Measurements from ENCODE around the gene SDK1. TPM values are rescaled to one million over a fixed set of nuclear protein-coding genes. Genes with fewer than 3 reads are reported as not detected.

SDK1 gene
- polyA plus RNA-seq, 2 donors = 0.33 to 0.47 TPM

GRCh38 chr7:4124556-4125477 is 823.8 kb downstream of the SDK1 start:
- no peak overlapping the region for H3K4me3 ChIP-seq (ENCODE audit: low read depth in 1 of 2, low read length in 2 of 2)
- 93% methylated on average over 5 of the region's 5 CpGs for WGBS, 2 donors
- no peaks in the 10 kb centered on the region for H3K27me3 ChIP-seq (ENCODE audit: control insufficient read depth in 1 of 2, insufficient read depth in 2 of 2, low read length in 2 of 2)
- H3K36me3 ChIP-seq (ENCODE audit: control insufficient read depth in 2 of 2, insufficient read depth in 2 of 2, low read length in 1 of 2) = no peaks in the 10 kb centered on the region
- H3K9me3 ChIP-seq (ENCODE audit: control insufficient read depth in 2 of 2, insufficient read depth in 1 of 2, low read depth in 1 of 2, low read length in 1 of 2) = peaks cover 0 to 2% of the 10 kb centered on the region in 2 donors
- H3K4me1 ChIP-seq (ENCODE audit: control insufficient read depth in 2 of 2, insufficient read depth in 2 of 2, low read length in 1 of 2) = no peaks in the 10 kb centered on the region
- H3K27ac ChIP-seq (ENCODE audit: low read depth in 2 of 2, low read length in 1 of 2) = no peak overlapping the region

DNA sequence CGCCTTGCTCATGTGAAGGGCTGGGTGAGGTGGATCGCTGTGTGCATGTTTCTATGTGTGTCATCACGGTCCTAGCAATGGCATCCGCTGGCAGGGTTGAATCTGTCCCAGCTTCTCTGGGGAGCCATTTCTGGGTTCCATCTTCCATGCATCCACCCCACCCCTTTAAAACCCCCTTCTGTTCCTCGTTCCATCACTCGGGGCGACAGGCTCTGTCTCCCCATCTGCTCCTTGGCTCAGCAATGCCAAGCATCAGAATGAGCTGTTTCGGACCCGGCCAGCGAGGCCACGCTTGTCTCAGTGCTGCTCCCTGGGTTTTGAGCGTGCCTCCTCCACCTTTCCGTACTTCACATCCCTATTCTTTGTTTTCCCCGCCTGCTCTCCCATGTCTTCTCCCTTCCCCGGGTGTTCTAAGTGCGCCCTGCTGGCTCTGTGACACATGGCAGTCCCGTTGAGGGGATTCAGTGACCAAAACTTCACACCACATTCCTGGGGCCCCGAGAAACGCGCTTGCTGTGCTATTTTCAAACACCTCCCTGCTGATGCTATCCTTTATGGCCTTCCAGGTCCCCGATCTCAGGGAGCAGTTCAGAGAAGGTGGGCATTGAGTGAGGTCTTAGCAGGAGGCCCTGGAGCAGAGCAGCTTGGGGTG is 827.0 kb downstream of the SDK1 start:
- Histone ChIP-seq H3K27me3 (ENCODE audit: control insufficient read depth in 1 of 2, insufficient read depth in 2 of 2, low read length in 2 of 2) (no peaks in the 10 kb centered on the region), H3K9me3 (ENCODE audit: control insufficient read depth in 2 of 2, insufficient read depth in 1 of 2, low read depth in 1 of 2, low read length in 1 of 2) (no peaks in the 10 kb centered on the region), H3K27ac (ENCODE audit: low read depth in 2 of 2, low read length in 1 of 2) (no peak overlapping the region), H3K4me1 (ENCODE audit: control insufficient read depth in 2 of 2, insufficient read depth in 2 of 2, low read length in 1 of 2) (no peaks in the 10 kb centered on the region), H3K4me3 (ENCODE audit: low read depth in 1 of 2, low read length in 2 of 2) (no peak overlapping the region), H3K36me3 (ENCODE audit: control insufficient read depth in 2 of 2, insufficient read depth in 2 of 2, low read length in 1 of 2) (no peaks in the 10 kb centered on the region)
- WGBS, 2 donors = 92 to 93% methylated on average over 21 of the region's 21 CpGs

- no peaks in the 10 kb centered on the region for H3K4me1 ChIP-seq (ENCODE audit: control insufficient read depth in 2 of 2, insufficient read depth in 2 of 2, low read length in 1 of 2)
- no peak overlapping the region for H3K27ac ChIP-seq (ENCODE audit: low read depth in 2 of 2, low read length in 1 of 2)
- no peaks in the 10 kb centered on the region for H3K9me3 ChIP-seq (ENCODE audit: control insufficient read depth in 2 of 2, insufficient read depth in 1 of 2, low read depth in 1 of 2, low read length in 1 of 2)
- H3K4me3 ChIP-seq (ENCODE audit: low read depth in 1 of 2, low read length in 2 of 2) = no peak overlapping the region
- 89 to 90% methylated on average over 29 of the region's 29 CpGs for WGBS, 2 donors
- no peaks in the 10 kb centered on the region for H3K27me3 ChIP-seq (ENCODE audit: control insufficient read depth in 1 of 2, insufficient read depth in 2 of 2, low read length in 2 of 2)
- H3K36me3 ChIP-seq (ENCODE audit: control insufficient read depth in 2 of 2, insufficient read depth in 2 of 2, low read length in 1 of 2) = peaks cover 0 to under 1% of the 10 kb centered on the region in 2 donors
Measured at GRCh38 chr7:4129481-4130122, 828.5 kb downstream of the SDK1 start.

- H3K27ac ChIP-seq (ENCODE audit: low read depth in 2 of 2, low read length in 1 of 2) = no peak overlapping the region
- H3K4me3 ChIP-seq (ENCODE audit: low read depth in 1 of 2, low read length in 2 of 2) = no peak overlapping the region
- H3K27me3 ChIP-seq (ENCODE audit: control insufficient read depth in 1 of 2, insufficient read depth in 2 of 2, low read length in 2 of 2) = no peaks in the 10 kb centered on the region
- WGBS, 2 donors = 88 to 90% methylated on average over 7 of the region's 7 CpGs
- H3K9me3 ChIP-seq (ENCODE audit: control insufficient read depth in 2 of 2, insufficient read depth in 1 of 2, low read depth in 1 of 2, low read length in 1 of 2) = no peaks in the 10 kb centered on the region
- peaks cover 0 to 2% of the 10 kb centered on the region in 2 donors for H3K36me3 ChIP-seq (ENCODE audit: control insufficient read depth in 2 of 2, insufficient read depth in 2 of 2, low read length in 1 of 2)
- no peaks in the 10 kb centered on the region for H3K4me1 ChIP-seq (ENCODE audit: control insufficient read depth in 2 of 2, insufficient read depth in 2 of 2, low read length in 1 of 2)
Measured at GRCh38 chr7:4131063-4131462, 830.0 kb downstream of the SDK1 start.

DNA sequence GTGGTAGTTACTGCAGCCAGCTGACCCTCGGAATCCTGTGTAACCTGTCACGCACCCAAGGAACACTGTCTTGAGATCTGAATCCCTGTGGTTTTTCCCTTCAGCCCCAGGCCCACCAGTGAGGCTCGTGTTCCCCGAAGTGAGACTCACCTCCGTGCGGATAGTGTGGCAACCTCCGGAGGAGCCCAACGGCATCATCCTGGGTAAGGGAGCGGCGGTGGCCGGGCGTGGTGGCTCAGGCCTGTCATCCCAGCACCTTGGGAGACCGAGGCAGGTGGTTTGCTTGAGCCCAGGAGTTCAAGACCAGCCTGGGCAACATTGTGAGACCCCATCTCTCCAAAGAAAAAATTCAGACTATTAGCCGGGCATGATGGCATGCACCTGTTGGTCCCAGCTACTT is 831.2 kb downstream of the SDK1 start:
- Histone ChIP-seq H3K9me3 (ENCODE audit: control insufficient read depth in 2 of 2, insufficient read depth in 1 of 2, low read depth in 1 of 2, low read length in 1 of 2) (no peaks in the 10 kb centered on the region), H3K4me3 (ENCODE audit: low read depth in 1 of 2, low read length in 2 of 2) (no peak overlapping the region), H3K27me3 (ENCODE audit: control insufficient read depth in 1 of 2, insufficient read depth in 2 of 2, low read length in 2 of 2) (no peaks in the 10 kb centered on the region), H3K36me3 (ENCODE audit: control insufficient read depth in 2 of 2, insufficient read depth in 2 of 2, low read length in 1 of 2) (peaks cover 0 to 2% of the 10 kb centered on the region in 2 donors), H3K4me1 (ENCODE audit: control insufficient read depth in 2 of 2, insufficient read depth in 2 of 2, low read length in 1 of 2) (no peaks in the 10 kb centered on the region), H3K27ac (ENCODE audit: low read depth in 2 of 2, low read length in 1 of 2) (no peak overlapping the region)
- 91 to 94% methylated on average over 14 of the region's 14 CpGs for WGBS, 2 donors

GRCh38 chr7:4133491-4134044 is 832.5 kb downstream of the SDK1 start:
- no peak overlapping the region for H3K4me3 ChIP-seq (ENCODE audit: low read depth in 1 of 2, low read length in 2 of 2)
- no peaks in the 10 kb centered on the region for H3K27me3 ChIP-seq (ENCODE audit: control insufficient read depth in 1 of 2, insufficient read depth in 2 of 2, low read length in 2 of 2)
- H3K4me1 ChIP-seq (ENCODE audit: control insufficient read depth in 2 of 2, insufficient read depth in 2 of 2, low read length in 1 of 2) = no peaks in the 10 kb centered on the region
- 79 to 83% methylated on average over 8 of the region's 8 CpGs for WGBS, 2 donors
- H3K36me3 ChIP-seq (ENCODE audit: control insufficient read depth in 2 of 2, insufficient read depth in 2 of 2, low read length in 1 of 2) = peaks cover 0 to 2% of the 10 kb centered on the region in 2 donors
- no peak overlapping the region for H3K27ac ChIP-seq (ENCODE audit: low read depth in 2 of 2, low read length in 1 of 2)
- H3K9me3 ChIP-seq (ENCODE audit: control insufficient read depth in 2 of 2, insufficient read depth in 1 of 2, low read depth in 1 of 2, low read length in 1 of 2) = no peaks in the 10 kb centered on the region

DNA sequence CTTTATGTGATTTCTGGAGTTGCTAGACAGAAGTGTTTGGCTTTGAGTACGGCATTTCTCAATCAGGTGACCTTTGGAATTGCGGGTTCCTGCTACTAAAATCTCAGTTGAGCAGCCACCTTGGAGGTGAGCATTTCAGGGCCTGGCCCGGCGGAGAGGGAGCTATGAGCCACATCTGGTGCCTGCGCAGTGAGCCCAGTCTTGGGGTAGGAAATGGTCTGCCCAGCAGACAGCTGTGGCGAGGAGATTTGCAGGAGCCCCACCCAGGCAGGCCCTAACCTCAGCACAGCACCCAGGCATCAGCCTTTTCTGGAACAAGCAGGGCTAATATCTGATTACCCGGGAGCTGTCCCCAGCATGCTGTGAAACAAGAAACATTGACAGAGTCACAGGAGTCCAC is 833.2 kb downstream of the SDK1 start:
- peaks cover 0 to 2% of the 10 kb centered on the region in 2 donors for H3K36me3 ChIP-seq (ENCODE audit: control insufficient read depth in 2 of 2, insufficient read depth in 2 of 2, low read length in 1 of 2)
- no peaks in the 10 kb centered on the region for H3K27me3 ChIP-seq (ENCODE audit: control insufficient read depth in 1 of 2, insufficient read depth in 2 of 2, low read length in 2 of 2)
- no peak overlapping the region for H3K4me3 ChIP-seq (ENCODE audit: low read depth in 1 of 2, low read length in 2 of 2)
- no peak overlapping the region for H3K27ac ChIP-seq (ENCODE audit: low read depth in 2 of 2, low read length in 1 of 2)
- WGBS, 2 donors = 62 to 94% methylated on average over 7 of the region's 7 CpGs
- no peaks in the 10 kb centered on the region for H3K4me1 ChIP-seq (ENCODE audit: control insufficient read depth in 2 of 2, insufficient read depth in 2 of 2, low read length in 1 of 2)
- H3K9me3 ChIP-seq (ENCODE audit: control insufficient read depth in 2 of 2, insufficient read depth in 1 of 2, low read depth in 1 of 2, low read length in 1 of 2) = no peaks in the 10 kb centered on the region

DNA sequence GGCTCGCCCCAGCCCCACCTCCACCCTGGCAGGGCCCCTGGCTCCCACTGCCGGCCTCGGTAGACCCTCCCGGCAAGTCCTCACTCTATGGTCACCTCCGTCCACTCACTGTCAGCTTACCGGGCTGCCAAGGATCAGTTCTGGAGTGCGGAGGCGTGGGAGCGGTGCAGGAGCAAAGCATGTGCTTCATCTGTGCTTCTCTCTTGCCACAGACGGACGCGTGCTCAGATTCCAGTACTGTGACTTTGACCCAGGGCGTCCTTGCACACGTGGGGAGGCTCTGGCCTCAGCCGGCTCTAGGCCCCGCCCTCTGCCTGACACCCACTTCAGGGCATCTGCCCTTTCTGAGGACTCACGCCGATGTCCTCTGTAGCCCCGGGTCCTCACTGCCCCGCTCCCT is 833.6 kb downstream of the SDK1 start:
- H3K27ac ChIP-seq (ENCODE audit: low read depth in 2 of 2, low read length in 1 of 2) = no peak overlapping the region
- WGBS, 2 donors = 74 to 90% methylated on average over 20 of the region's 20 CpGs
- no peaks in the 10 kb centered on the region for H3K9me3 ChIP-seq (ENCODE audit: control insufficient read depth in 2 of 2, insufficient read depth in 1 of 2, low read depth in 1 of 2, low read length in 1 of 2)
- H3K4me1 ChIP-seq (ENCODE audit: control insufficient read depth in 2 of 2, insufficient read depth in 2 of 2, low read length in 1 of 2) = no peaks in the 10 kb centered on the region
- H3K36me3 ChIP-seq (ENCODE audit: control insufficient read depth in 2 of 2, insufficient read depth in 2 of 2, low read length in 1 of 2) = peaks cover 0 to 2% of the 10 kb centered on the region in 2 donors
- no peak overlapping the region for H3K4me3 ChIP-seq (ENCODE audit: low read depth in 1 of 2, low read length in 2 of 2)
- no peaks in the 10 kb centered on the region for H3K27me3 ChIP-seq (ENCODE audit: control insufficient read depth in 1 of 2, insufficient read depth in 2 of 2, low read length in 2 of 2)

GRCh38 chr7:4135301-4135700 is 834.2 kb downstream of the SDK1 start:
- 88 to 90% methylated on average over 12 of the region's 12 CpGs for WGBS, 2 donors
- no peak overlapping the region for H3K27ac ChIP-seq (ENCODE audit: low read depth in 2 of 2, low read length in 1 of 2)
- no peaks in the 10 kb centered on the region for H3K27me3 ChIP-seq (ENCODE audit: control insufficient read depth in 1 of 2, insufficient read depth in 2 of 2, low read length in 2 of 2)
- H3K9me3 ChIP-seq (ENCODE audit: control insufficient read depth in 2 of 2, insufficient read depth in 1 of 2, low read depth in 1 of 2, low read length in 1 of 2) = no peaks in the 10 kb centered on the region
- H3K4me1 ChIP-seq (ENCODE audit: control insufficient read depth in 2 of 2, insufficient read depth in 2 of 2, low read length in 1 of 2) = no peaks in the 10 kb centered on the region
- peaks cover 0 to 2% of the 10 kb centered on the region in 2 donors for H3K36me3 ChIP-seq (ENCODE audit: control insufficient read depth in 2 of 2, insufficient read depth in 2 of 2, low read length in 1 of 2)
- H3K4me3 ChIP-seq (ENCODE audit: low read depth in 1 of 2, low read length in 2 of 2) = no peak overlapping the region

Data from esophagus (tissue), 2 donors.